Astrocyte (in vitro differentiated cells and primary cell): ENCODE measurements around the gene HIC1. TPM values are rescaled to one million over a fixed set of nuclear protein-coding genes. Genes with fewer than 3 reads are reported as not detected.

Experiments
- DNase-seq: peaks from one replicate; pipeline ENCODE4 v3.0.0-alpha.2; 2010; ENCODE audit warnings: low read depth
- FAIRE-seq: peaks from 2 replicates; lab custom pipeline; 2011; peaks lifted over from hg19 to GRCh38; lab: Jason Lieb, UNC
- H2AFZ ChIP-seq: 2 replicates; pipeline ENCODE4 v1.6.0; 2012; ENCODE audit warnings: low read depth, low read length, inconsistent platforms
- H3K27ac ChIP-seq: 2 replicates; pipeline ENCODE4 v1.5.1; 2011; ENCODE audit warnings: low read depth, low read length, inconsistent platforms
- H3K27me3 ChIP-seq: 2 replicates; pipeline ENCODE4 v1.6.0; 2011; ENCODE audit warnings: low read length, inconsistent platforms; ENCODE audit not compliant: insufficient read depth
- H3K36me3 ChIP-seq: 2 replicates; pipeline ENCODE4 v1.5.1; 2011; ENCODE audit warnings: low read length, inconsistent platforms; ENCODE audit not compliant: insufficient read depth
- H3K4me1 ChIP-seq: 2 replicates; pipeline ENCODE4 v1.5.1; 2011; ENCODE audit warnings: low read length, inconsistent platforms; ENCODE audit not compliant: insufficient read depth
- H3K4me2 ChIP-seq: 2 replicates; pipeline ENCODE4 v1.6.0; 2012; ENCODE audit warnings: low read length, inconsistent platforms
- H3K4me3 ChIP-seq: 2 replicates; pipeline ENCODE4 v1.5.1; 2011; ENCODE audit warnings: low read depth, mild to moderate bottlenecking, low read length, inconsistent platforms; ENCODE audit not compliant: insufficient read depth
- H3K79me2 ChIP-seq: 2 replicates; pipeline ENCODE4 v1.6.0; 2012; ENCODE audit warnings: mild to moderate bottlenecking, low read length, inconsistent platforms; ENCODE audit not compliant: insufficient read depth
- H3K9ac ChIP-seq: 2 replicates; pipeline ENCODE4 v1.6.0; 2012; ENCODE audit warnings: mild to moderate bottlenecking, low read length, inconsistent platforms
- H3K9me3 ChIP-seq: 2 replicates; pipeline ENCODE4 v1.5.1; 2012; ENCODE audit warnings: low read depth, mild to moderate bottlenecking, low read length, inconsistent platforms; ENCODE audit not compliant: insufficient read depth
- H4K20me1 ChIP-seq: 2 replicates; pipeline ENCODE4 v1.6.0; 2012; ENCODE audit warnings: low read length, inconsistent platforms; ENCODE audit not compliant: insufficient read depth
- H3K27ac Mint-ChIP-seq: one replicate; pipeline ENCODE4 v1.8.0; 2021; ENCODE audit warnings: mild to moderate bottlenecking, mixed read lengths; ENCODE audit not compliant: unreplicated experiment
- H3K27me3 Mint-ChIP-seq: one replicate; pipeline ENCODE4 v1.8.0; 2021; ENCODE audit warnings: low read depth, mixed read lengths; ENCODE audit not compliant: unreplicated experiment
- H3K36me3 Mint-ChIP-seq: one replicate; pipeline ENCODE4 v1.8.0; 2021; ENCODE audit warnings: low read depth, mixed read lengths; ENCODE audit not compliant: unreplicated experiment
- H3K4me1 Mint-ChIP-seq: one replicate; pipeline ENCODE4 v1.8.0; 2021; ENCODE audit warnings: low read depth, mixed read lengths; ENCODE audit not compliant: unreplicated experiment
- H3K4me3 Mint-ChIP-seq: one replicate; pipeline ENCODE4 v1.8.0; 2021; ENCODE audit warnings: mild to moderate bottlenecking, moderate library complexity, mixed read lengths; ENCODE audit not compliant: unreplicated experiment
- H3K9me3 Mint-ChIP-seq: one replicate; pipeline ENCODE4 v1.8.0; 2021; ENCODE audit warnings: mild to moderate bottlenecking, mixed read lengths; ENCODE audit not compliant: unreplicated experiment
- EZH2 ChIP-seq: IDR thresholded peaks from 2 replicates; pipeline ENCODE4 v1.6.1; 2012; ENCODE audit warnings: mild to moderate bottlenecking, low read length, inconsistent platforms; ENCODE audit not compliant: insufficient read depth
- total RNA-seq: library from RNA; stranded (reverse); gene quantifications from 2 replicates; pipeline ENCODE4 v1.2.1, GENCODE V29; 2021
- TF ChIP-seq, protein P1 (sequence below): IDR thresholded peaks from 2 replicates; pipeline ENCODE4 v1.5.1; 2011; ENCODE audit warnings: low read depth, mild to moderate bottlenecking, inconsistent platforms, low read length, moderate library complexity; ENCODE audit not compliant: insufficient read depth

The HIC1 gene
- total RNA-seq, 1 donor from 2014 or later = 9.0 TPM

DNA sequence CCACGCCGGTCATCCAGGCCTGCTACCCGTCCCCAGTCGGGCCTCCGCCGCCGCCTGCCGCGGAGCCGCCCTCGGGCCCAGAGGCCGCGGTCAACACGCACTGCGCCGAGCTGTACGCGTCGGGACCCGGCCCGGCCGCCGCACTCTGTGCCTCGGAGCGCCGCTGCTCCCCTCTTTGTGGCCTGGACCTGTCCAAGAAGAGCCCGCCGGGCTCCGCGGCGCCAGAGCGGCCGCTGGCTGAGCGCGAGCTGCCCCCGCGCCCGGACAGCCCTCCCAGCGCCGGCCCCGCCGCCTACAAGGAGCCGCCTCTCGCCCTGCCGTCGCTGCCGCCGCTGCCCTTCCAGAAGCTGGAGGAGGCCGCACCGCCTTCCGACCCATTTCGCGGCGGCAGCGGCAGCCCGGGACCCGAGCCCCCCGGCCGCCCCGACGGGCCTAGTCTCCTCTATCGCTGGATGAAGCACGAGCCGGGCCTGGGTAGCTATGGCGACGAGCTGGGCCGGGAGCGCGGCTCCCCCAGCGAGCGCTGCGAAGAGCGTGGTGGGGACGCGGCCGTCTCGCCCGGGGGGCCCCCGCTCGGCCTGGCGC is 2.4 kb downstream of the HIC1 start:
- Mint-ChIP-seq H3K27me3 (no peaks in the 10 kb centered on the region), H3K4me3 (no peak overlapping the region), H3K27ac (no peak overlapping the region), H3K4me1 (peaks cover 20% of the 10 kb centered on the region), H3K36me3 (peaks cover 14% of the 10 kb centered on the region), H3K9me3 (peaks cover 2% of the 10 kb centered on the region)
- H3K9me3 ChIP-seq = no peaks in the 10 kb centered on the region
- H3K4me3 ChIP-seq = peak overlapping the region; percentile 78
- DNase-seq (no peak), FAIRE-seq (no peak)
- peaks cover 31% of the 10 kb centered on the region for H4K20me1 ChIP-seq
- H3K79me2 ChIP-seq = peaks cover 77% of the 10 kb centered on the region
- no peaks in the 10 kb centered on the region for H3K27me3 ChIP-seq
- peak overlapping the region; percentile 93 for H3K9ac ChIP-seq
- peak overlapping the region; percentile 83 for H3K27ac ChIP-seq
- peaks cover 9% of the 10 kb centered on the region for H3K36me3 ChIP-seq
- no peak overlapping the region for H2AFZ ChIP-seq
- H3K4me2 ChIP-seq = peak overlapping the region; percentile 86
- peaks cover 47% of the 10 kb centered on the region for H3K4me1 ChIP-seq
- TF ChIP-seq, protein P1, sequence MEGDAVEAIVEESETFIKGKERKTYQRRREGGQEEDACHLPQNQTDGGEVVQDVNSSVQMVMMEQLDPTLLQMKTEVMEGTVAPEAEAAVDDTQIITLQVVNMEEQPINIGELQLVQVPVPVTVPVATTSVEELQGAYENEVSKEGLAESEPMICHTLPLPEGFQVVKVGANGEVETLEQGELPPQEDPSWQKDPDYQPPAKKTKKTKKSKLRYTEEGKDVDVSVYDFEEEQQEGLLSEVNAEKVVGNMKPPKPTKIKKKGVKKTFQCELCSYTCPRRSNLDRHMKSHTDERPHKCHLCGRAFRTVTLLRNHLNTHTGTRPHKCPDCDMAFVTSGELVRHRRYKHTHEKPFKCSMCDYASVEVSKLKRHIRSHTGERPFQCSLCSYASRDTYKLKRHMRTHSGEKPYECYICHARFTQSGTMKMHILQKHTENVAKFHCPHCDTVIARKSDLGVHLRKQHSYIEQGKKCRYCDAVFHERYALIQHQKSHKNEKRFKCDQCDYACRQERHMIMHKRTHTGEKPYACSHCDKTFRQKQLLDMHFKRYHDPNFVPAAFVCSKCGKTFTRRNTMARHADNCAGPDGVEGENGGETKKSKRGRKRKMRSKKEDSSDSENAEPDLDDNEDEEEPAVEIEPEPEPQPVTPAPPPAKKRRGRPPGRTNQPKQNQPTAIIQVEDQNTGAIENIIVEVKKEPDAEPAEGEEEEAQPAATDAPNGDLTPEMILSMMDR = no peak
- TF ChIP-seq EZH2 = no peak

DNA sequence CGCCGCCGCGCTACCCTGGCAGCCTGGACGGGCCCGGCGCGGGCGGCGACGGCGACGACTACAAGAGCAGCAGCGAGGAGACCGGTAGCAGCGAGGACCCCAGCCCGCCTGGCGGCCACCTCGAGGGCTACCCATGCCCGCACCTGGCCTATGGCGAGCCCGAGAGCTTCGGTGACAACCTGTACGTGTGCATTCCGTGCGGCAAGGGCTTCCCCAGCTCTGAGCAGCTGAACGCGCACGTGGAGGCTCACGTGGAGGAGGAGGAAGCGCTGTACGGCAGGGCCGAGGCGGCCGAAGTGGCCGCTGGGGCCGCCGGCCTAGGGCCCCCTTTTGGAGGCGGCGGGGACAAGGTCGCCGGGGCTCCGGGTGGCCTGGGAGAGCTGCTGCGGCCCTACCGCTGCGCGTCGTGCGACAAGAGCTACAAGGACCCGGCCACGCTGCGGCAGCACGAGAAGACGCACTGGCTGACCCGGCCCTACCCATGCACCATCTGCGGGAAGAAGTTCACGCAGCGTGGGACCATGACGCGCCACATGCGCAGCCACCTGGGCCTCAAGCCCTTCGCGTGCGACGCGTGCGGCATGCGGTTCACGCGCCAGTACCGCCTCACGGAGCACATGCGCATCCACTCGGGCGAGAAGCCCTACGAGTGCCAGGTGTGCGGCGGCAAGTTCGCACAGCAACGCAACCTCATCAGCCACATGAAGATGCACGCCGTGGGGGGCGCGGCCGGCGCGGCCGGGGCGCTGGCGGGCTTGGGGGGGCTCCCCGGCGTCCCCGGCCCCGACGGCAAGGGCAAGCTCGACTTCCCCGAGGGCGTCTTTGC is 3.1 kb downstream of the HIC1 start:
- H3K36me3 Mint-ChIP-seq = peaks cover 14% of the 10 kb centered on the region
- H3K9ac ChIP-seq = peak overlapping the region; percentile 93

More for the DNA sequence above, 3.1 kb downstream of the HIC1 start:
- Histone ChIP-seq H4K20me1 (peaks cover 31% of the 10 kb centered on the region), H3K79me2 (peaks cover 78% of the 10 kb centered on the region), H3K27me3 (no peaks in the 10 kb centered on the region), H3K4me1 (peaks cover 54% of the 10 kb centered on the region), H3K27ac (peak overlapping the region; percentile 83), H3K36me3 (peaks cover 9% of the 10 kb centered on the region), H3K9me3 (no peaks in the 10 kb centered on the region), H3K4me2 (peak overlapping the region; percentile 86), H2AFZ (no peak overlapping the region), H3K4me3 (peak overlapping the region; percentile 78)
- Mint-ChIP-seq H3K27ac (no peak overlapping the region), H3K4me3 (no peak overlapping the region), H3K27me3 (no peaks in the 10 kb centered on the region), H3K9me3 (peaks cover 2% of the 10 kb centered on the region), H3K4me1 (peaks cover 27% of the 10 kb centered on the region)
- TF ChIP-seq, protein P1 = no peak
- no peak for TF ChIP-seq EZH2
- no peak for FAIRE-seq
- no peak for DNase-seq
